GM18867 (cell line): ENCODE measurements around the gene LIAS.
A peak's percentile ranks its signal among the peaks of the same experiment; 100 is the strongest.

Source experiments
- ATAC-seq: cut with Tn5 transposase; IDR thresholded peaks from one replicate; pipeline ENCODE4 v1.9.1; 2021; ENCODE audit warnings: mild to moderate bottlenecking, moderate library complexity; ENCODE audit not compliant: unreplicated experiment

Gene LIAS

DNA sequence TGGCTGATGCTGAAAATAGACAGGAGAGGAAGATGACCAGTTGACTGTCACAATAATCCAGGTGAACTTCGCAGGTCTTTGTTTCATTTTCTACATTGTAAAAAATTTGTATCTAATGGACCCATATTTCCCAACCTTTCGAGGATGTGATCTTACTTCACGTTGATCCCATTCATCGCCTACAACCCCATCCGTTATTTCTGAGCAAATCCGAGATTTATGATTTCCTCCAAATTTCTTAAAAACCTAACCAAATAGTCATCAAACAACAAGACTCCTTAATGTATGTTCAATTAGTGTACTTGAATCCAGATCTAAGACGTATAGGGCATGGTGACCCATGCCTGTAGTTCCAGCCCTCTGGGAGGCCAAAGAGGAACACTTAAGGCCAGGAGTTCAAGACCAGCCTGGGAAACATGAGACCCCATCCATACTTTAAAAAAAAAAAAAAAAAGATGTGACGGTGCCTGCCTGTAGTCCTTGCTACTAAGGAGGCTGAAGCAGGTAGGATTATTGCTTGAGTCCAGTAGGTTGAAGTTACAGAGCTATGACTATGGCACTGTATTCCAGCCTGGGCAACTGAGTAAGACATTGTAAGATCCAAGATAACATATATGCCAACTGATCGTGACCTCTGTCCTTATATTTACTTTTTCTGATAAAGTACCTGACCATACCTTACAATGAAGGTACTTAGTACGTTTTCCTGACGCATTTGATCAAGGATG is 5.8 kb upstream of the LIAS start:
- no peak for ATAC-seq

DNA sequence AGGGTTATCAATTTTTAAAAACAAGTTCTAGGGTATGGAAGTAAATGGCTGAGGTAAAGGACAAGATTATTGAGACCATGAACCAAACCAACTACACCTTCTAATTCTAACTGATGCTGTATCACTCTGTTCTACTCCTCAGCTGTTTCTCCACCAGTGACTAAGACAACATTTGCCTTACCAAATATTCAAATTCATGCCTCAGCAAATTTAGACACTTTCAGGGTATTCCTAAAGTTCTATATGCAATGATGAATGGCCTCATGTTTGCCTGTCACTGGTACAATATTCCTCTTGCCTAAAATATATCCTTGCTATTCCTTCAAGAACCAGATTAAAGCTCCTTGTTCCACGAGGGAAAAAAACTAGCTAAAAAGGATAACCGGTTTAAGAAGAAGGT is 5.1 kb upstream of the LIAS start:
- ATAC-seq = no peak

DNA sequence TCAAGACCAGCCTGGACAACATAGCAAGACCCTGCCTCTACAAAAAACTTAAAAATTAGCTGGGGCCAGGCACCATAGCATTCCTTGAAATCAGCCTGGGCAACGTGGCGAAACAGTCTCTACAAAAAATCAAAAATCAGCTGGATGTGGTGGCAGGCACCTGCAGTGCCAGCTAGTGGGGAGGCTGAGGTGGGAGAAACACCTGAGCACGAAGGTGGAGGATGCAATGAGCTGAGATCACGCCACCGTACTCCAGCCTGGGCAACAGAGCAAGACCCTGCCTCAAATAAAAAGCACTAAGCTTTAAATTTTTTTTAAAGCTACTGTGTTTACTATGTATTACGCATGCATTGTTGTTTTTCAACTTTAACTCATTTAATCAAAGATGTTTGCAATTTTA is 3.4 kb upstream of the LIAS start:
- no peak for ATAC-seq

DNA sequence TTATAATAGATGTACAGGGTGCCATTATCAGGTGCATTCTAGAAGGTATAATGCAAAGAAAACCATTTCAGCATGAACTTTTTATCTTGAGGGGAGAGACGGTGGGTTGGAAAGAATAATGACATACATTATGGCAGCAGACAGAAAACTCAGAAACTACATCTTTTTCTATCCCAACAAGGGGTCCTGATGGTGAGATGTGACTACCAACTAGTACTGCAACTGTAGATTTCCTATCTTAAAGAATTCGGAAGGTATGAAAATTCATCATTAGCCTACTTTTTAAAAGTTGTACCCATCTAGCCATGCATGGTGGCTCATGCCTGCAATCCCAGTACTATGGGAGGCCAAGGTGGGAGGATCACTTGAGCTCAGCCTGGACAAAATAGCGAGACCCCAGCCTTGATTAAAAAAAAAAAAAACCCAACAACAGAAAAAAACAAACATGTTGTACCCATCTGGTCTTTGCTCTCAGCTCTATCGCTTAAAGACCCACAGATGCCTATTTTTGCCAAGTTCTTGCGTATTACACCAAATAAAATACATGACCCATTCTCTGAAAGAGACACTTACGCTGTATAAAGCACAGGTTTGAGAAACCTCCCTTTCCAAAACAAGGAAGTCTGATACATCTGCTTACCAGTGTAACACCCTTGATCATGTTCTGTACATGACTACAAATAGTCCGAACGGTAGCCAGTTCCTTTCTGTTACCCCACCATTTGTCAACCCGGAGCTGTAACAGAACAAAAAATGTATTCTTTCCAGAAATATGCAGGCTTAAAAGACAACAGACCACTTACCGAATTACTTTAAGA is 1.7 kb upstream of the LIAS start:
- ATAC-seq = no peak

DNA sequence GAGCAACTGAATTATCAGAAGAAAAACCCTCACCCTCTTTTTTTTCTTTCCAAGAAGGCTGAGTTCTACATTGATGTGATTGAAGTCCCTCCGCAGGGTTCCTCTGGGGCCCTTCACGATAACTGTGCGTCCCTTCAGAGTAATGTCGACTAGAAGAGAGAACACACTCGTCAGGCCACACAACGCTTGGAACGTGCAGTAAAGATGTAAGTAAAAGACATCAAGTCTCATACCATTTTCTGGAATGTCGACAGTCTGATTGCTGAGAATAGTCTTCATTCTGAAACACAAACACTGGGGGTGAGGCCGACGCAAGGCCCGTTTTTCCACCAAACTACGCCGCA is 723 bp upstream of the LIAS start:
- peak; percentile 2 for ATAC-seq

DNA sequence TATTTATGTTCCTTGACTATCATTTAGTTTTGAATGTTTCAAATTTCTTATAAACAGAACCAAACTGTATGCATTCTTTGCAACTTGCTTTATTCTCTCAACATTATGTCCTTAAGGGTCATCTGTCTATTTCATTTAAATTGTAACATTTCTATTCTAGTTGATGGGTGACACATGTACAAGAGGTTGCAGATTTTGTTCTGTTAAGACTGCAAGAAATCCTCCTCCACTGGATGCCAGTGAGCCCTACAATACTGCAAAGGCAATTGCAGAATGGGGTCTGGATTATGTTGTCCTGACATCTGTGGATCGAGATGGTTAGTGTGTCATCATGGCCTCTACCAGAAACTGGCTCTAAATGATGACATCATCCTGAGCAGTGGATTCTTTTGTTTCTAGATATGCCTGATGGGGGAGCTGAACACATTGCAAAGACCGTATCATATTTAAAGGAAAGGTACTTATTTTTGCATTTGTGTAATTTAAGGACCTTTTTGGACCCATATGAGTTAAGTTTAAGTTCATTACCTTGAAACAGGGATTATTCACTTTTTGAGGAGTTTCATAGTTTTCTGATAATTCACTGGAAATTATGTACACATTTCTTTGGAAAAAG is 6.1 kb downstream of the LIAS start:
- no peak for ATAC-seq

DNA sequence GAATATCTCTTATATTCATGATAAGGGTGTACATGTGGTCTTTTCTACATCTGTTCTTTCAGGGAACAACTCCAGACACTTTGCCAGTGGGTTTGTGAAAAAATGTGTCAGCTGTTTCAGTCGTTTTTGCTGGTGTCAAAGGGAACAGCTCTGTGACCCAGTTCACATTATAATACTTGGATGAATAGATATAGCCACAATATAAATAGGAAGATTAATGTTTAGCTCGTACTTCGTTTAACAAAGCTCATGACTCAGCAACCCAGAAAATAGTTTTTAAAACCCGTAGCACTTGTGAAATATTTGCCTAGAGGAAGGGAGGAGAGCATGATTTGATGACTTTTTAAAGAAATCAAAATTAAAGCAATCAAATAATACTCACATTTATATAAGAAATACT is 7.9 kb downstream of the LIAS start:
- no peak for ATAC-seq

DNA sequence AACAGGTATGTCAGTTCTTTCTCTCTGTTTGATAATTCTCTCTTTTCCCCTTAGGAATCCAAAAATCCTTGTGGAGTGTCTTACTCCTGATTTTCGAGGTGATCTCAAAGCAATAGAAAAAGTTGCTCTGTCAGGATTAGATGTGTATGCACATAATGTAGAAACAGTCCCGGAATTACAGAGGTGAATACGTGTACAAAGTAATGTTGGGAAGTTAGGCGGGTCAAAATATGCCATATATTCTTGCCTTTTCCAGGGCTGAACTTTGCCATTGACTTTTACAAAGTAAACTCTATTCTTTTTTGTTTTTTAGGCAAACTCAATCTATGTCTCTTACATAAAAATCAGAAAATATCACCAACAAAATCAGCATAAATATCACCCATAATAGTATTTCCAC is 8.6 kb downstream of the LIAS start:
- ATAC-seq = no peak

DNA sequence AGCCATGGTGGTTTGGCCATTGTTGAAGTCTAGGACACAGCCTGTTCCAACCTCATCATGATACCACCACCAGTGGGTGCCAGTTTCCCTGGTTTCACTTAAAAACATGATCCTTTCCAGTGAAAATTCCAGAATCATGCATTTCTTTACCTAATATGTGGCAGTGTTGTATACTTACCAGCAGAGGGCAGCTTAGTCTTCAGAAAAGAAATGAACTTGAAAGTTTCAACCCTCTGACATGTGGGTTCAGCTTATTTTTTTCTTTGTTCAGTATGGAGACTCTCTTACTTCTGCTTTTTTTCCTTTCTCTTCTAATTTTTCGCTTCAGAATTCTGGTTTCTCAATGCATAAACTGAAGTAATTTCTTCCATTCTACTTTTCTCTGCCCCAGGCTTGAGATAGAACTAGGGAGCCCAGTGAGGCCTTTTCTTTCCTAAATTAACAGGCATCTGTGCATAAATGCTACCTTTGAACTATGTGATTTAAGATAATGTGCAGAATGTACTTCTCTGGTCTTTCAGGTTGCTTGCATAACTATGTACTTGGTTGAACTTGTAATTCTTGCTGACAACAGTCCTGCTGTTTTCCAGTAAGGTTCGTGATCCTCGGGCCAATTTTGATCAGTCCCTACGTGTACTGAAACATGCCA is 10.7 kb downstream of the LIAS start:
- peak; percentile 81 for ATAC-seq

DNA sequence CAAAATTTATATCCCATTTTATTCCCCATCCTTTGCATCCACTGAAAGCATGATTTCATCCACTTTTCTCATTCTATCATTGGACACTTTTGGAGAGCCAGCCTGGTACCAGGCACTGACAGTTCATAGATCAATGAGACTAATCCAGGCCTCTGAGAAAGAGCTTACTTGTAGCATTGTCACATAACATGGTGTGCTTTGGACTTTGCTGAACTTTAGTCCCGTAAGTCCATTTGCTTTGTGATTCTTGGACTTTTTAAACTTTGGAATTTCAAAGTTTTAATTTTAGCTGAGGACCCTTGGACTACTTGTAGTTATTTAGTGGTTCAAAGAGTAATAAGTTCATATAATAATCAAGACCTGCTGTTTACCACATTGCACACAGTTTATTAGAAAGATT is 11.5 kb downstream of the LIAS start:
- ATAC-seq = no peak

DNA sequence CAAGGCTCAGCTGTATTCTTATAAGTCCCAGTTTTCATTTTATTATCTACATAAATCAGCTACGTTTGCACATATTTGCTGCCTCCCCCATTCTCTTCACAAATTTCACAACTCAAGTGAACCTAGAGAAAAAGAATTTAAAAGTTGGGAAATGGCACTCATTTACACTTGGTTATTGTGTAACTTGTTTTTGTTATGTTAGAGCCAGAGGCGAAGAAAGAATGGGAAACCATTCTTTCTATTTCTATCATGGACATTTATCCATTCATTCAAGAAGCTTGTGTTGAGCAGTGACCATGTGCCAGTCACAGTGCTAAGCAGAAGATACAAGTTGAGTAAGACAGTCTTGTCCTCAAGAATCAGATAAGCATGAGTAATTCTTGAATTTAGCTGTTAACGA is 13.5 kb downstream of the LIAS start:
- ATAC-seq = no peak

DNA sequence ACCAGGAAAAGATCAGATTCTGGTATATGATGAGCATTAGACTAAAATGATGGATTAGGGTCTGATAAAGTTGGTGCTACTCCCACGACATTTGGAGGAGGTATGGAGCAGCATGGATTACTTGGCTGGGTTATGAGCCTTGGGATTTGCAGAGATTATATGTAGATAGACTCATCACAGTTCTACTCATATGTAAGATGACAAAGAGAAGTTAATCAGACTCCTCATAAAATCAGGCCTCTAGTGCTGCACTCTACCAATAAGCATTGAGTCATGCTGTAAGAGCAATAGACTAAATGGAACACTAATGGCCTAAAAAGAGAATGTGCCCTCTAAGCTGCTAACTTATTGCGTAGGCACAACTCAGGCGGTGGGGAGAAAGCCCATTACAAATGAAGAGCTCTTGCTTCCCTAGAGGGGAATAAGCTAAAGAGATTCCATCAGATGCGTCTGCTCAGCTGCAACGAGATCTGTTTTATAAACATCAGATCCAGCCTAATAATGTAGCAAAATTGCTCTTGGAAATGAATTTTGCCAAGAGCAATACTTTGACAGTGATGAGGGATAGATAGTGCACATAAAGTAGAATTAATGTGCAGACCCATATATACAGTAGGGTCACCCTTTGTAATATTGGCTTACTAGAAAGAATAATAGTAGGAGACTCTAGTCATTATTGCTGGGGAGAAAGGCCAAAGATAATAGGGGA is 17.5 kb downstream of the LIAS start:
- ATAC-seq = no peak

DNA sequence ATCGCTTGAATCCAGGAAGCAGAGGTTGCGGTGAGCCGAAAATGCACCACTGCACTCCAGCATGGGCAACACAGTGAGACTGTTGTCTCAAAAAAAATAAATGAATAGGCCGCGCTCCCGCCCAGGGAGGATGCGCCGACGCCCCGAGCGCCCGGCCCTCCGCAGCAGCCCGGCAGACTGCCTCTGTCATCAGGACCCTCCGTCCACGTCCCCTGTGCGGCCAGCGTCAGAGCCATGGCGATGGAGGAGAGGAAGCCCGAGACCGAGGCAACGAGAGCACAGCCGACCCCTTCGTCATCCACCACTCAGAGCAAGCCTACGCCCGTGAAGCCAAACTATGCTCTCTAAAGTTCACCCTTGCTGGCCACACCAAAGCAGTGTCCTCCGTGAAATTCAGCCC is 21.4 kb downstream of the LIAS start:
- ATAC-seq = no peak

DNA sequence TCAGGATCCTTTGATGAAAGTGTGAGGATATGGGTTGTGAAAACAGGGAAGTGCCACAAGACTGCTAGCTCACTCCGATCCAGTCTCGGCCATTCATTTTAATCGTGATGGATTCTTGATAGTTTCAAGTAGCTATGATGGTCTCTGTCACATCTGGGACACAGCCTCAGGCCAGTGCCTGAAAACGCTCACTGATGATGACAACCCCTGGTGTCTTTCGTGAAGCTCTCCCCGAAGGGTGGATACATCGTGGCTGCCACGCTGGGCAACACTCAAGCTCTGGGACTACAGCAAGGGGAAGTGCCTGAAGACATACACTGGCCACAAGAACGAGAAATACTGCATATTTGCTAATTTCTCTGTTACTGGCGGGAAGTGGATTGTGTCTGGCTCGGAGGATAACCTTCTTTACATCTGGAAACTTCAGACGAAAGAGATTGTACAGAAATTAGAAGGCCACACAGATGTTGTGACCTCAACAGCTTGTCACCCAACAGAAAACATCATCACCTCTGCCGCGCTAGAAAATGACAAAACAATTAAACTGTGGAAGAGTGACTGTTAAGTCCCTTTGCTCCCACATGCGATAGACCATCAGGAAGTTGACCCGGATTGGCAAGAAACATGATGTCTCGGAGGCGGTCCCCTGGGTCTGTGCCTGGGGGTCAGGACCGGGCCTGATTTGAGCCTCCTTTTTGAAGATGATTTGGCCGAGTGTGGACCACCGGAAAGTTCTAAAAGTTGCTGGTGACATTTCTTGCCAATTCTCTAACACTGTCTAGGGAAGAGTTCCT is 22.2 kb downstream of the LIAS start:
- ATAC-seq = no peak

DNA sequence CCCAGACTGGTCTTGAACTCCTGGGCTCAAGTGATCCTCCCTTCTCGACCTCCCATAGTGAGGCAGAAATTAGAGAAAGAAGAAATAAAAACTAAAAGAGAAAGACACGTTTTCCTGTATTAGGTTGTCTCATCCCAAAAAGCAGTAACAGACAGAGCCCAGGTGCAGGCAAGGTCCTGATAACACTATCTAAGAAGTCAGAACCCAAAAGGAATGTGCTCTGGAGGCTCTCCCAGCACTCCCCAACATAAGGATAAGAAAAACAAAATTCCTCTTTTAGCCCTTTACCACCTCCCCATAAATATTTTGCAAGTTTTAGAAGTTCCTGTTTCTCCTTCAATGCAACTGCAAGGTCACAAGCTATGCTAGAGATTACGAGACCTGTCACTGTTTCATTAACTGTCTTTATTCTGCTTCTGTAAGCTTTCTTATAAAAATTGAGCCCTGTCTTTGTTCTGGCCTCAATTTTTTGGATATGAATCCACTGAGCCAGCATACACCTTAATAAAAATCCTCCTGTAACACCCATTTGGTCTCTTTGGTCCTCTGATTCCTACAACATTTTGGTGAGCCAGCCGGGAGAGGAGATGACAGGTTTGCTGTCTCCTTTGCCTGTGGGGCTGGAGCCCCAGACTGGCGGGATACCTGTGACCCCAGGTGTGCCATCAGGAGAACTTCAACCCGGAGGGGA is 25.9 kb downstream of the LIAS start:
- no peak for ATAC-seq

DNA sequence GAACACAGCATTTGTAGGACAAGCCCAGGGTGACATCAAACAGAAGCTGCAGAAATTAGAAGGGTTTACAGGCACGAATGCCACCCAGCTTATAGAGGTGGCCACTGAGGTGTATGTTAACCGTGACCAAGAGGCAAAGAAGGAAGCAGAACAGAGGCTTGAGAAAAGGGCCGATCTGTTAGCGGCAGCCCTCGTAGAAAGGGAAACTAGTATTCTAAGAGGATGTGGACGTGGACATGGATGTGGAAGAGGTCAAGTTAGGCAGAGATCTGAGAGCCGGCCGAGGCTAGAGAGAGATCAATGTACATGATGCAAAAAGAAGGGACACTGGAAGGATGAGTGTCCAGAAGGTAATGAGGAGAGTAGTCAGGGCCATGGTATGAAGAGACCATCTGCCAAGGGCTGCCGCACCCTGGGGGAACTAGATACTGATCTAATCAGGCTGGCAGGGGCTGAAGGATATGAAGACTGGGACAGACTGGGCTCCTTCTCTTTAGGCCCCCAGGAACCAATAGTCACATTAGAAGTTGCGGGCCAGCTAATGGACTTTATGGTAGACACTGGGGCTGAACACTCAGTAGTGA is 27.5 kb downstream of the LIAS start:
- no peak for ATAC-seq

DNA sequence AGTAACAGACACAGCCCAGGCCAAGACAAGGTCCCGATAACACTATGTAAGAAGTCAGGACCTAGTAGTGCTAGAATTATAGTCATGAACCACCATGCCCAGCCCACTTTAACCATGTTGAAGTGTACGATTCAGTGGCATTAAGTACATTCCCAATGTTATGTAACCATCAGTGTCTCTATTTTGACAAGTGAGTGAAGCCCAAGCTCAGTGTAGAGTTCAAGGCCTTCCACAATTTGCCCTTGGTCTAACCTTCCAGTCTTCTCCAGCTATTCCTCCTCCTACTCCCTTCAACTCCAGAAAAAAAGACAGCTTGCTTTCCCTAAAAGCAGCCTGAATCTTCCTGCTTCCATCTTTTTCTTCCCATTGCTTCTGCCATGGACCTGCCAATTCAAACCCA is 31.5 kb downstream of the LIAS start:
- ATAC-seq = no peak

DNA sequence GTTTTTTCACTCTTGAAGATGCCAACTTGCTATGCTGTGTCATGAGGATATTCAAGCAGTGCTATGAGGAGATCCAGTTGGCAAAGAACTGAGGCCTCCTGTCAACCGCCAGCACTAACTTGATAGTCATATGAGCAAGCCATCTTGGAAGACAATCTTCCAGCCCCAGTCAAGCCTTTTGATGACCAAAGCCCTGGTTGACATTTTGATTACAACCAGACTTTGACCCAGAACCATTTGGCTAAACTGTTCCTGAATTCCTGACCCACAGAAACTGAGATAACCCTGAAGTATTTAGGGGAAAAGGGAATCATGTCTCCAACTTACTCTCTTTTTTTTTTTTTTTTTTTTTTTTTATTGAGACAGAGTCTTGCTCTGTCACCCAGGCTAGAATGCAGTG is 35.5 kb downstream of the LIAS start:
- ATAC-seq = no peak

DNA sequence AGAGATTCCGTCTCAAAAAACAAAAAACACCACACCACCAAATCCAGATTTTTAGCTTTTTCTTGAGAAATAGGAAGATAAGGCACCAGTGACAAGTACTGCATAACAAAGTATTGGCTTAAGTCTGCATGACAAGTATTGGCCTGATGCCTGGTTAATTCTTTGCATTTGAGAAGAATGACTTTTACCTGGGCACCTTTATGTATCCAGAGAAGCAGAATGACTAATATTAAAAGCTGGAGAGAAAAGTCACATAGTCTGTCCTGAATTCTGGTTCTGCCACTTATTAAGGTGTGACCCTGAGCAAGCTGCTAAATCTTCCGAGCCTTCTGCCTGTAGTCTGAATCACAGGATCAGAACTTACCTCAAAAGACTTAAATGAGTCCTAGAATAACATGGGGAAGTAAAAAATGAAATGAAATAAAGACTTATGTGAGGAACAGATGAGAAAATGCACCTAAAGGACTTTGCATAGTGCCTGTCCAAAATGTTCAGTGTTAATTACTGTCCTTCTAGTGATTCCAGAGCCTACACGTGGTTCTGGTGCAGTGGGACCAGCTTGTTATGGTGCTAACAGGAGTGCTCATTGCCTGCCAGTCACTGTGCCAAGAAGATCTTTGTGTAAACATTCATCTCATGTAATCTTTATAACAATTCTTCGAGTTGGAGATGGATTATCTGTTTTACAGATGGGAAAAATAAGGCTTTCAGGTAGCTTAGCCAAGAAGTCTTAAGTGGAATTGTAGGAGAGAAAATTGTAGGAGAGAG is 36.8 kb downstream of the LIAS start:
- ATAC-seq = no peak
